GM10248 (cell line): Measurements from ENCODE around the gene BMPR1B.
"Not testable (repeated sequence)": the region's sequence is repeated elsewhere in the genome, so short reads cannot be mapped to it uniquely, and the experiment has no call there.

Experiments
- CTCF ChIA-PET: fragments of 300-600 bp; sonication (Branson Sonifier 250); formaldehyde crosslinking; extraction: SDS; loops from one replicate; lab custom pipeline; 2021; ENCODE audit warnings: antibody characterized with exemption; lab: Yijun Ruan, JAX
- POLR2A ChIA-PET: fragments of 350-650 bp; sonication (Branson Sonifier 250); formaldehyde crosslinking; extraction: SDS; loops from one replicate; lab custom pipeline; 2020; ENCODE audit warnings: antibody characterized with exemption; lab: Yijun Ruan, JAX
- DNase-seq: peaks from one replicate; pipeline ENCODE4 v3.0.0; 2012; ENCODE audit errors: extremely low spot score
- TF ChIP-seq, protein P1 (sequence below): IDR thresholded peaks from 2 replicates; pipeline ENCODE4 v1.5.1; 2012; ENCODE audit warnings: mild to moderate bottlenecking, low read depth; ENCODE audit errors: extremely low read depth, missing control alignments, control extremely low read depth

Gene BMPR1B

DNA sequence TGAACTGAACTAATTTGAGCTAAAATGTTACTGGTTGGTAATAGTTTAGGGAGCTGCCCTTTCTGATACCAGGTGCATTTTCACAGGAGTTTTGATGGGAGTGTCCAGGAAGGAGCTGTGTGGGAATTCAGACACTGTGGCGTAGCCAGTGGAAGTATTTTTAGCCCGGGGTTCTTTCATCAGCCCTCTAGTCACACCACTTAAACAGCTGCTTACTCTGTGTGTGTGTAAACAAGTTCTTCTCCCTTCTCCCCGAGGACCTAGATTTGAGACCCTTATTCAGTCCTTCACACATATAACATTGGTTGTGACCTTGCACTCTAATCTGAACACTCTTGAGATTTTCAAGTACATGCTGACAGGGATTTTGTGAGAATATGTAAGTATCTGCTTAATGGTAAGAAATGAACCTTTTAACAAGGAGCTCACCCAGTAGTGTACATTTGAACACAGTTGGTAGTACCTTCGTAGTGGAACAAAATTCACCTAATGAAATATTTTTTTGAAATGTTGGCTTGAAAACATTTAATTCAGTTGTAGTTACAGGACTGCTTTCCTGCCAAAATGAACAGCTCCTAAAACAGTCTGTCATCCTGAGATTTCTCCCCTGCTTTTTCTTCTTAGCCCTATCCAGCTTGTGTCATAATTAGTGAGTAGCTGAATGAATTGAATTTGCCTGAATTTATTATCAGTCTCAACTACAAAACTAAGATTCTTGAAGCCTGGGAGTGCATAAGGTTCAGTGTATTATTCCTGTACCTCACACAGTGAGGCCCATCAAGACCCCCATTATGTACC lies 61.8 kb downstream of the BMPR1B start:
- no peak for DNase-seq
- POLR2A ChIA-PET, result no interaction called here
- CTCF ChIA-PET, result interaction anchor here (1.5 kb wide), 1 partner anchor 15 kb away, joined by 4 read pairs; no protein-coding TSS in a partner anchor
- TF ChIP-seq, protein P1, sequence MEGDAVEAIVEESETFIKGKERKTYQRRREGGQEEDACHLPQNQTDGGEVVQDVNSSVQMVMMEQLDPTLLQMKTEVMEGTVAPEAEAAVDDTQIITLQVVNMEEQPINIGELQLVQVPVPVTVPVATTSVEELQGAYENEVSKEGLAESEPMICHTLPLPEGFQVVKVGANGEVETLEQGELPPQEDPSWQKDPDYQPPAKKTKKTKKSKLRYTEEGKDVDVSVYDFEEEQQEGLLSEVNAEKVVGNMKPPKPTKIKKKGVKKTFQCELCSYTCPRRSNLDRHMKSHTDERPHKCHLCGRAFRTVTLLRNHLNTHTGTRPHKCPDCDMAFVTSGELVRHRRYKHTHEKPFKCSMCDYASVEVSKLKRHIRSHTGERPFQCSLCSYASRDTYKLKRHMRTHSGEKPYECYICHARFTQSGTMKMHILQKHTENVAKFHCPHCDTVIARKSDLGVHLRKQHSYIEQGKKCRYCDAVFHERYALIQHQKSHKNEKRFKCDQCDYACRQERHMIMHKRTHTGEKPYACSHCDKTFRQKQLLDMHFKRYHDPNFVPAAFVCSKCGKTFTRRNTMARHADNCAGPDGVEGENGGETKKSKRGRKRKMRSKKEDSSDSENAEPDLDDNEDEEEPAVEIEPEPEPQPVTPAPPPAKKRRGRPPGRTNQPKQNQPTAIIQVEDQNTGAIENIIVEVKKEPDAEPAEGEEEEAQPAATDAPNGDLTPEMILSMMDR, result no peak

DNA sequence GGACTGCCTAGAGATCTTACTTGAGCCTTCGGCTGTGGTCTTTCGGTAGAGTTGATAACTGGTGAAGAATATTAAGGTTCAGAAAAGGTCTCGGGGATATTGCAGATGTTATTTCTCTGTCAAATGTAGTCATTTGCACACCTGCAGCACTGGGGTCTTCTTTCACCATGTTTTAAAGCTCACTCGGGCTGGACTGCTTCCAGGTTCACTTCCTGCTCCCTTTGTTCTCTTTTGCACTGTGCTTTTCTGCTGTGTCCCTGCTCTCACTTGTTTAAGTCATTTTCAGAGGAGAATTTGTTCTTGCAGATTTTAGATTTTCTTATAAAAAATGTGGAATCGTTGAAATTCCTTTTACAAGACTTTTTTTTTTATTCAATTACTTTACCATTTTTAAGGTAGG lies 68.5 kb downstream of the BMPR1B start:
- ChIA-PET POLR2A (no interaction called here), CTCF (no interaction called here)
- TF ChIP-seq, protein P1, result no peak
- DNase-seq, result no peak

DNA sequence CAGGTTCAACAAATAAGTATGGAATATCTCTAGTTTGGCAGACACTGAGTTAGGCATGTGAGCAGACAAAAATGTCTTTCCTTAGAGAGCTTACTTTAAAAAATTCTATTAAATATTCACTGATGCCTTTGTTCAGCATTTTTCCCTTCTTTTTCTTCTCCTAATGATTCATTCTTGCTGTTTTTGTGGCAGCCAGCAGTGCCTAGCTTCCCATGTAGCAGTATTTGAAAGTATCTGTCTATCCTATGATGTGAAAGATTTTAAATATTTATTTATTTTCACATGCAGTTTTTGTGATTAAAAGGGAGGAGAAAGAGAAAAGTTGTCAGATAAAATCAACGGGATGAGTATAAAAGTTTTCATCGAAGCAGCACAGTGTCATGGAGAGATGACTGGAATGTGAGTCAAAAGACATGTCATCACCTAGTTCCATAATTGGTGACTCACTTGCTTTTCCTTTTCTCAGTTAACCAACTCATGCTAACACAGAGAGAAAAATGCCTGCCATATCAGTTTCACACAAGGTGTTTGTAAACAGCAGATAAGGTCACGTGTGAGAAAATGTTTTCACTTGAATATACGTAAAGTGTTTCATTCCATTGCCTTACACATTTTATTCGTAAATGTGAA lies 69.8 kb downstream of the BMPR1B start:
- TF ChIP-seq, protein P1, result no peak
- no peak for DNase-seq
- CTCF ChIA-PET, result no interaction called here
- POLR2A ChIA-PET, result no interaction called here

- TF ChIP-seq, protein P1, result no peak
- ChIA-PET CTCF (no interaction called here), POLR2A (no interaction called here)
- DNase-seq, result no peak
Measured at GRCh38 chr4:94828882-94829281, 71.1 kb downstream of the BMPR1B start.

DNA sequence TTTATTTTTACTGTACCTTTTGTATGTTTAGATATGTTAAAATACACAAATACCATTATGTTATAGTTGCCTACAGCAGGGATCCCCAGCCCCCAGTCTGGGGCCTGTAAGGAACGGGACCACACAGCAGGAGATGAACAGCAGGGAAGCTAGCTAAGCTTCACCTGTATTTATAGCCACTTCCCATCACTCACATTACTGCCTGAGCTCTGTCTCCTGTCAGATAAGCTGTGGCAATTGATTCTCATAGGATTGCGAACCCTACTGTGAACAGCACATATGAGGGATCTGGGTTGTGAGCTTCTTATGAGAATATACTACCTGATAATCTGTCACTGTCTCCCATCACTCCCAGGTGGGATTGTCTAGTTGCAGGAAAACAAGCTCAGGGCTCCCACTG lies 73.9 kb downstream of the BMPR1B start:
- DNase-seq, result no peak
- CTCF ChIA-PET, result interaction anchor here (1.2 kb wide), 1 partner anchor 12 kb away, joined by 4 read pairs; no protein-coding TSS in a partner anchor
- TF ChIP-seq, protein P1, result no peak
- POLR2A ChIA-PET, result interaction anchor here (0.7 kb wide), 1 partner anchor 12 kb away, joined by 3 read pairs; no protein-coding TSS in a partner anchor

GRCh38 chr4:94832329-94832728 lies 74.6 kb downstream of the BMPR1B start:
- CTCF ChIA-PET, POLR2A ChIA-PET, DNase-seq: not testable (repeated sequence)

DNA sequence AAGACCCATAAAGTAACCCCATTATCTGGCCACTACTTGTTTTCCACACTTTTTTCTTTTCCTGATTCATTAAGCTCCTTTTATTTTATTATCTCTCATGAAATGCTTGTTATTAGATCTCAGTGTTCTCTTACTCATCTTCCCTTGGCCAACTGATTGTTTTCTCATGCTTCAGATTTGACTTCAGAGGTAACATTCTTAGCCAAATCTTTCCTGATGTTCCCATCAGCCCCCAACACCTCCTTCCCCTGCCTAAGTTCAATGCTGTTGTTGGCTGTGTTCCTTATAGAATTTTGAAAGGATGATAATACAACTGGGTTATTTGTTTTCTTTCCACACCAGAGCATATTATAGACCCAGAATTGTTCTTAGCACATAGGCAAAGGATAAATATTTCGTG lies 75.6 kb downstream of the BMPR1B start:
- ChIA-PET CTCF (no interaction called here), POLR2A (no interaction called here)
- TF ChIP-seq, protein P1, result no peak
- DNase-seq, result no peak
